GM12874 (cell line): ENCODE measurements around the gene SETBP1.

ENCODE experiments used
- TF ChIP-seq, protein P1 (sequence below): IDR thresholded peaks from 2 replicates; pipeline ENCODE4 v1.5.1; 2011; ENCODE audit warnings: low read depth, mild to moderate bottlenecking, control low read depth, low read length, moderate library complexity; ENCODE audit not compliant: insufficient read depth

SETBP1 gene

DNA sequence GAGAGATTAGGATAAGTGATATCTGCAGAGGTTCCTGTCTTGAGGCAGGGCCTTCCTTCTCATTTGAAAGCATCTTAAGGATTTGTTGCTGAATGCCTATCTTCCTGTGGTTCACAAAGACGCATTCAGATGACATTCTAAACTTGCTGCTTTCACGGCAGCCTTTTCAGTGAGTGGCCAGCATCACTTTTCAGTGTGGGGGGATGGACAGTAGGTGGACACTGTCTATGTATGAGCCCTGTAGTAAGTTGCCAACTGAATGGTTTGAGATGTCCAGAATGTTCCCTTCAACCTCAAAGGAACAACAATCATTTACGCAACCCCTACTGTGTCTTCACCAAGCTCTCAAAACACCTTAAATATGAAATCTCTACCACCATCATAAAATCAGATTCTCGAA is 46.6 kb downstream of the SETBP1 start:
- TF ChIP-seq, protein P1, sequence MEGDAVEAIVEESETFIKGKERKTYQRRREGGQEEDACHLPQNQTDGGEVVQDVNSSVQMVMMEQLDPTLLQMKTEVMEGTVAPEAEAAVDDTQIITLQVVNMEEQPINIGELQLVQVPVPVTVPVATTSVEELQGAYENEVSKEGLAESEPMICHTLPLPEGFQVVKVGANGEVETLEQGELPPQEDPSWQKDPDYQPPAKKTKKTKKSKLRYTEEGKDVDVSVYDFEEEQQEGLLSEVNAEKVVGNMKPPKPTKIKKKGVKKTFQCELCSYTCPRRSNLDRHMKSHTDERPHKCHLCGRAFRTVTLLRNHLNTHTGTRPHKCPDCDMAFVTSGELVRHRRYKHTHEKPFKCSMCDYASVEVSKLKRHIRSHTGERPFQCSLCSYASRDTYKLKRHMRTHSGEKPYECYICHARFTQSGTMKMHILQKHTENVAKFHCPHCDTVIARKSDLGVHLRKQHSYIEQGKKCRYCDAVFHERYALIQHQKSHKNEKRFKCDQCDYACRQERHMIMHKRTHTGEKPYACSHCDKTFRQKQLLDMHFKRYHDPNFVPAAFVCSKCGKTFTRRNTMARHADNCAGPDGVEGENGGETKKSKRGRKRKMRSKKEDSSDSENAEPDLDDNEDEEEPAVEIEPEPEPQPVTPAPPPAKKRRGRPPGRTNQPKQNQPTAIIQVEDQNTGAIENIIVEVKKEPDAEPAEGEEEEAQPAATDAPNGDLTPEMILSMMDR: no peak

DNA sequence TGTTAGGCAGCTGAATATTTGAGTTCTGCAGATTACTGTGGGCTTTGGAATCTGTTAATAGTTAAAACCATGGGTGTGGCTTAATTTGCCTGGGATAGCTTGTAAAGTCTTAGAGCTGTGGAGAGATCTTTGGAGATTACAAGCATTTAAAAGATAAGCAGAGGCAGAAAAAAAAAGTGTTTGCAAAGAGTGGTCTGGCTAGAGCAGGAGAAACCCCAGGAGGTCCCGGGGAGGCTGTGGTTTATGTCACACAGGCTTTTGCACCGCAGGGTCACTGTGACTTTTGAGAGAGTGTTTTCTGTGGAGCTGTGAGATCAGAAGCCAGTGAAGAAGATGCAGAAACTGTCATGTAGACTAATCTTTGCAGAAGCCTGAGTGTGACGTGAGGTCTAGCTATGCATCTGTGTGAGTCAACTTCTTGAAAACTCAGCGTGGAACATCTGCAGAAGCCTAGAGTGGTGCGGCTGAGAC is 49.0 kb downstream of the SETBP1 start:
- TF ChIP-seq, protein P1: no peak

DNA sequence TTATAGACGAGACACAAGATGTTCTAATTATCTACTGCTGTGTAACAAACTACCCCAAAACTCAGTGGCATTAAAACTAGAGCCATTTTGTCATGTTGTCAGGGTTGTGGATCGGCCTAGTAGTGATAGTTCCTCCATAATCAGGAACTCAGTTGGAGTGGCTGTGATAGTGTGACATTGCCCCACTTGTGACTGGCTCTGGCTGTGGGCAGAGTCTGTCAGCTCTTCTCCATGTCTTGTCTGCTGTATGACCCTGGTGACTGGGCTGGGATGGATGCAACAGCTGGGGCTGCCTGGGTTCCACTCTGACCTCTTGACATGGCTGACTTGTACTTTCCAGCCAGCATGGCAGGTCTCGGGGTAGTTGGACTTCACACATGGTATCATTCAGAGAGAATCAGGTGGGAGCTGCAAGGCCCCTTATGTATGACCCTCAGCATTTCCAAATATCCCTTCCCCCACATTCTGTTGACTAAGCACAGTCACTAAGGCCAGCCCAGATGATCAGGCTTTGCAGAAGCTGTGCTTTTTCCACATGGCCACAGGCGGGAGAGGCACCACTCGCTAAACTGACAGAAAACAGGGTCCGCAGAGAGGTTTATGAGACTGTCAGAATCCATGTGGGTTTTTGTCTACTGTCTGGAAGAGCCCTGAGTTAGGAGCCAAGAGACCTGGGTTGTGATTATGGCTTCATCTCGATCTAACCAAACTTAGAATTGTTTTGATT is 50.3 kb downstream of the SETBP1 start:
- TF ChIP-seq, protein P1: no peak

DNA sequence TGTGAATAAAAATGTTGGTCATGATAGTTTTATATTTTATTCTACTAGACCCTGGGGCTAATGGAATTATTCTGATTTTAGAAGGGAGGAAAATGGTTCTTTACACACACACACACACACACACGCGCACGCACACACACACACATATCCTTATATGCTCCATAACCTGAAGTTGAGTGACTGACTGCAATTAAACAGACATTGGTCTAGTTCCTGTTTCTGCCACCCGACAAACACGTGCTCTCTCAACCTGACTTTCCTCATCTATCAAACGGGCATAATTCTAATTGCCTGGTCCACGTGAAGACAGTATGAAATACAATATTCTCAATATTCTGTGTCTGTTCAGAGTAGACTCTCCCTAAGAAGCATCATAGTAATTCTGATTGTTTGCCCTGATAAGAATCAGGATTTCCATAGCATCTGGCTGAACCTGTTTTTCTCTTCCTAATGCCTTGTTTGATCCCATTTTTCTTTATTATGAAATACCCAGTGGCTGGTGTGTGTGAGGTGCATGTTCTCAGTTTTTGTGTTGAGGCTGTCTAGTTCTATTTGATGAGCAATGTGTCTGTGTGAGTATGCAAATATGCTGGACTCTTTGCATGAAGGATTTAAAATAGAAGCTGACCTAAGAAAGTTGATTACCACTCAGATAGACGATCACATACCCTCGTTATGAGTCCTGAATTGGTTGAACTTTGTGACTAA is 51.0 kb downstream of the SETBP1 start:
- TF ChIP-seq, protein P1: no peak

- TF ChIP-seq, protein P1: no peak
Observed at GRCh38 chr18:44732238-44732563, 51.5 kb downstream of the SETBP1 start.

DNA sequence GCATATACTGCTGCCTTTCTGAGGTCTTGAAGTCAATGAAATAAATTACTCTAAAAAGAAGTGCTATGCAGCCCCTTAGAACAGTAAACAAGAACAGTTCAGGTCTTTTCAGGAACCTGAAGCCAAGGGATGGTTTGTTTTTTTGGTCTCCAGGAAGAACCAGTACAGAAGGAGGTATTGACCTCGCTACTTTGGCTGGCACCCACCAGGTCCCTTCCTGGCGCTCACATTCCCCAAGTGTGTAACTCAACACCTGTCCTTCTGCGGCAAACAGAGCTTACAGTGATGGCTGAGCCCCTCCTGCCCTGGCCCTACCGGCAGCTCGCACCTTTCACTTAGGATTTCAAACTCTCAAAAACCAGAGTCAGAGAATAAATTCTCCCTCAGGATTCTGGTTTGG is 51.9 kb downstream of the SETBP1 start:
- TF ChIP-seq, protein P1: no peak

DNA sequence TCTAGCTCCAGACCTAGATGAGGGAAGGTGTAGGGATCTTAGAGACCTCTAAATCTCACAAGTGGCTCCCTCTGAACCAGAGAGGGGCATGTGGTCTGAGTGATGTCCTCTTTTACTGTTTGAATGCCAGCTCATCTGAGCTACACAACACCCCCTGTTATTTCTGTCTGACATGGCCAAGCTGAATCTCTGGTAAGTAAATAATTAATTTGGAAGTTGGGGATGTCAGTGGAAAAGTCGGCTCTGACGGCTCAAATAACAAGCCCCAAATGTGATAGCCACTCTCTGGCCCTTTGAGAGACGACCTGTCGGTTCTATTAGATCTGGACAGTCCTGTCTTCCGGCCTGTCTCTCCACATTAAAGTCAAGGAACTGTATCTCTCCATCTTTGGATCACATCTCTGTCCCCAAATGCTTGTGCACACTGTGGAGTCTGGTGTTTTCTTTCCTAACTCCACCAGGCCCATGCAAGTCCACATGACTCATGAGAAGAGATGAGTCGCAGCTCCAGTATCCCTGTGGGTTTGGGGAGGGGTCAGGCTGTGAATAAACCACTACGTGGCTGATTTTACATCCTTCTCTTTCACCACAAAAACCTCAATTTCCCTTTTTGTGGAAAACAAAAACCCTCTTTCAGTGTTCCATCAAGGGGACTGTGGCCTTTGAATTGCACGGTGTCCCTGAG is 52.5 kb downstream of the SETBP1 start:
- TF ChIP-seq, protein P1: no peak
